Measurements from ENCODE around the gene RRP12.

The RRP12 gene

GRCh38 chr10:97312897-97313296, 88.2 kb downstream of the RRP12 start:
- H3K4me3 ChIP-seq (ENCODE audit: low read length), result no peak overlapping the region
- TF ChIP-seq, protein P1, sequence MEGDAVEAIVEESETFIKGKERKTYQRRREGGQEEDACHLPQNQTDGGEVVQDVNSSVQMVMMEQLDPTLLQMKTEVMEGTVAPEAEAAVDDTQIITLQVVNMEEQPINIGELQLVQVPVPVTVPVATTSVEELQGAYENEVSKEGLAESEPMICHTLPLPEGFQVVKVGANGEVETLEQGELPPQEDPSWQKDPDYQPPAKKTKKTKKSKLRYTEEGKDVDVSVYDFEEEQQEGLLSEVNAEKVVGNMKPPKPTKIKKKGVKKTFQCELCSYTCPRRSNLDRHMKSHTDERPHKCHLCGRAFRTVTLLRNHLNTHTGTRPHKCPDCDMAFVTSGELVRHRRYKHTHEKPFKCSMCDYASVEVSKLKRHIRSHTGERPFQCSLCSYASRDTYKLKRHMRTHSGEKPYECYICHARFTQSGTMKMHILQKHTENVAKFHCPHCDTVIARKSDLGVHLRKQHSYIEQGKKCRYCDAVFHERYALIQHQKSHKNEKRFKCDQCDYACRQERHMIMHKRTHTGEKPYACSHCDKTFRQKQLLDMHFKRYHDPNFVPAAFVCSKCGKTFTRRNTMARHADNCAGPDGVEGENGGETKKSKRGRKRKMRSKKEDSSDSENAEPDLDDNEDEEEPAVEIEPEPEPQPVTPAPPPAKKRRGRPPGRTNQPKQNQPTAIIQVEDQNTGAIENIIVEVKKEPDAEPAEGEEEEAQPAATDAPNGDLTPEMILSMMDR (conservative IDR thresholded peaks at IDR 0.05; ENCODE audit: low read depth, low read length), result no peak
- DNase-seq (ENCODE audit: low read depth), result no peak

GRCh38 chr10:97311111-97311626, 90.0 kb downstream of the RRP12 start:
- DNase-seq (ENCODE audit: low read depth), result no peak
- no peak overlapping the region for H3K4me3 ChIP-seq (ENCODE audit: low read length)
- TF ChIP-seq, protein P1 (conservative IDR thresholded peaks at IDR 0.05; ENCODE audit: low read depth, low read length), result no peak

DNA sequence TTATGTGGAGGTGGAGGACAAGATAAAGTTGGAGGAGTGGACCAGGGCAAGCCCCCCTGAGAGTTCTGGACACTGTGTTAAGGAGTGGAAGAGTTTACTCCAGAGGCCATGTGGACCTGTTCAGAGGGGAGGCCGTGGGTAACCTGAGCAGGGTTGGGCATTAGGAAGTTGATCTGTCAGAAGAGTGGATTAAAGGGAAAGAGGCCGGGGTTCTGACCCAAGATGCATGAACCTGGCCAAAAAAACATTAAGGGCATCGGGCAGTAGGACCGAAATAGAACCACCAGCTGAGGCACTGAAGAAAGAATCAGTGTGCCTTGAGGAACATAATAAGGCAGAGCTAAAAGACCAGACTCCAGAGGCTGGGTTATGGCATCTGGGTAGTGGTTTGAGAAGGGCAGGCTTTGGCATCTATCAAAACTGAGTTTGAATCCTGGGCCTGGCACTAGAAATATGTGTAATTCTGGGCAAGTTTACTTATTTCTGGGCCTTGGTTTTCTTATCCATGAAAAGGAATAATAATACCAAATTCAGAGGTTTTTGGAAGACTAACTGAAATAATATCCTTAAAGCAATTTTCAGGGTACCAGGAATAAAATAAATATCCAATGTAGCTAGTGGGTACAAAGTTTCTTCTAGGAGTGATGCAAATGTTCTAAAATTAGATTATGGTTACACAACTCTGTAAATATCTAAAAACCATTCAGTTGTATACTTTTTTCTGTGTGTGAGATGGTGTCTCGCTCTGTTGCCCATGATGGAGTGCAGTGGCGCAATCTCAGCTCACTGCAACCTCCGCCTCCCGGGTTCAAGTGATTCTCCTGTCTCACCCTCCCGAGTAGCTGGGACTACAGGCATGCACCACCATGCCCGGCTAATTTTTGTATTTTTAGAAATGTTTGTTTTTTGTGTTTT, 93.0 kb downstream of the RRP12 start:
- no peak for DNase-seq (ENCODE audit: low read depth)
- TF ChIP-seq, protein P1 (conservative IDR thresholded peaks at IDR 0.05; ENCODE audit: low read depth, low read length), result no peak
- no peak overlapping the region for H3K4me3 ChIP-seq (ENCODE audit: low read length)

DNA sequence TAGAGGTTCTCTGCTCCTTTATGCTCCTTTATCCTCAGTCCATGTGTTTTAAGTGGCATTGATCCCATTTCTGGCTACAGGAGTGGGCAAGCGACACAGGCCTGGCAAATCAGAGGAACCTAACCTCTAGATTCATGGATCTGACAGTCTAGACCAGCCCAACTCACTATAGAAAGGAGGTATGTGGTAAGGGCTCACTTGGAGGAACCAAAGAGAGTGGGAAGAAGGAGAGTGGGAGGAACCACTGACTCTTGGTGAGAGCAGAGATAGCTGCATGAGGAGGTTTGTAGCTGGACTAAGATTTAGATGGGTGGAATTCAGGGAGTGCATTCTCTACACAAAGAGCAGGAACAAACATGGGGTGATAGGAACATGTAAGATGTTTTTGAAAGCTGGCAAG, 93.7 kb downstream of the RRP12 start:
- TF ChIP-seq, protein P1 (conservative IDR thresholded peaks at IDR 0.05; ENCODE audit: low read depth, low read length), result no peak
- DNase-seq (ENCODE audit: low read depth), result no peak

More for the DNA sequence above, 93.7 kb downstream of the RRP12 start:
- no peak overlapping the region for H3K4me3 ChIP-seq (ENCODE audit: low read length)
